HPDE6-E6E7 (cell line): Measurements from ENCODE around the gene LSG1.

Source experiments
- DNase-seq: peaks from one replicate; pipeline ENCODE4 v3.0.0; 2011; ENCODE audit warnings: missing footprints; ENCODE audit errors: extremely low spot score

The LSG1 gene

GRCh38 chr3:194687638-194688199 lies 15.7 kb upstream of the LSG1 start:
- peak; percentile 32 for DNase-seq

DNA sequence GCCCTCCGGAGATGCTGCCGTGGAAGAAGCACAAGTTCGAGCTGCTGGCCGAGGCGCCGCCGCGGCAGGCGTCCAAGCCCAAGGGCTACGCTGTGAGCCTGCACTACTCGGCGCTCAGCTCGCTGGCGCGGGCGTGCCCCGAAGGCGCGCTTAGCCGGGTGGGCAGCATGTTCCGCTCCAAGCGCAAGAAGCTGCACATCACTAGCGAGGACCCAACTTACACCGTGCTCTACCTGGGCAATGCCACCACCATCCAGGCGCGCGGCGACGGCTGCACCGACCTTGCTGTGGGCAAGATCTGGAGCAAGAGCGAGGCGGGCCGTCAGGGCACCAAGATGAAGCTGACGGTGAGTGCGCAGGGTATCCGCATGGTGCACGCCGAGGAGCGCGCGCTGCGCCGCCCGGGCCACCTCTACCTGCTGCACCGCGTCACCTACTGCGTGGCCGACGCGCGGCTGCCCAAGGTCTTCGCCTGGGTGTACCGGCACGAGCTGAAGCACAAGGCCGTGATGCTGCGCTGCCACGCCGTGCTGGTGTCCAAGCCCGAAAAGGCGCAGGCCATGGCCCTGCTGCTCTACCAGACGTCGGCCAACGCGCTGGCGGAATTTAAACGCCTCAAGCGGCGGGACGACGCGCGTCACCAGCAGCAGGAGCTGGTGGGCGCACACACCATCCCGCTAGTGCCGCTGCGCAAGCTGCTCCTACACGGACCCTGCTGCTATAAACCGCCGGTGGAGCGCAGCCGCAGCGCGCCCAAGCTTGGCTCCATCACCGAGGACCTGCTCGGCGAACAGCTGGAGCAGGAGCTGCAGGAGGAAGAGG lies 15.0 kb upstream of the LSG1 start:
- no peak for DNase-seq

- no peak for DNase-seq
Observed at GRCh38 chr3:194686414-194686815, 14.4 kb upstream of the LSG1 start.

DNA sequence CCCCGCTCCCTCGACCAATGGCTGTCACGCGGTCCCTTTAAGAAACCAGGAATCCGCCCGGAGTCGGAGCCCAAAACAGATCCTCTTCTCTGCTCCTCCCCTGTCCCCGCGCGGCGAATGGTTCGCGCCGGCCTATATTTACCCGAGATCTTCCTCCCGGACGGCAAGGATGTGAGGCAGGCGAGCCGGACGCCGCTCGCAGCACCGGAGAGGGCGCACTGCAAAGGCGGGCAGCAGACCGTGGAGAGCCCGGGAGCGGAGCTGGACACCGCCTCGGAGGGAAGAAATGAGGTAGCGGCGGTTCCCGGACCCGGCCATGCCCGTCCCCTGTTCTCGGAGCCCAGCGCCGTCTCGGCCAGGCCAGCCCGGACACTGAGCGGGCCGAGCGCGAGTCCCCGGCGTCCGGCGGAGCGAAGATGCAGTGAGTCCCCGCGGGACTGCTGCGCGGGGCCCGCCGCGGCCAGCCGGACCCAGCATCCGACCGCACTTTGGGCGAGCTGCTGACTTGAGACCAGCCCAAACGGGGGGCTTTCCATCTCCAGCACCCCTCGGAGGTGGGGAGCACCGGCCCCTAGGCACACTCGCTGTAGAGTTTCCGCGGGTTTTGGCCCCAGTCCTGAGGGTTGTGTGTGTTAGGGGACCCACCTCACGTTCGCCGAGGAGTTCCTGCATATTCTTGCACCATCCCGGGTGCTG lies 13.9 kb upstream of the LSG1 start, which contains the start of gene FAM43A:
Gene FAM43A, plus strand, starts transcription at position 166 of the 696 bp plus-strand sequence. CDS start 944 bp downstream, outside the sequence.
- peak; percentile 79 for DNase-seq

DNA sequence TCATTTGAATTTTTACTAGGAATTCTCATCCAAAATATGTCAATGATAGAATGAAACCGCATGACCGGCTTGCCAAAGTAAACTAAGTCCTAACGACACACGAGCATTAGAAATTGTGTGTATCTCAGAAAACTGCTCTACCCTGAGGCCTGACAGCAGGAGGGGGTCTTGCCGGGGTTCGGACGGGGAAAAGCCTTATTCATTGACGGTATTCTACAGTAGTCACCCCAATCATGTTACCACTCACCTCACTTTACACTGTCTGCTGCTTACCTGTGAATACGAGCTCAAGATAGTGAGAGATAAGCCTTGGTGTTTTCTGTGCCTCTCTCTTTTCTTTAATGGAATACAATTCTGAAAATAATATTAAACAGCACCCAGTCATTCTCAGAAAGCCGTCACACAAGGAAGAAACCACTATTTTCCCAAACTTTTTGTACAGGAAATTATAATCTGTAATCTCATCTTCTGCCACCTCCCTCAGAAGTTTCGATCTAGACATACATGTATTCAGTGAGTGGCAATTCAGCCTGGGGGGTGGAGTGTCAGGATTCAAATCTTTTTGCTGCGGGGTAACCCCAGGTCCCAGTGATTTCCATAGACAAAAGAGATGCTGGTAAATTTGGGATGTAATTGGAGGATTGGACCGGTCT lies 13.2 kb upstream of the LSG1 start:
- DNase-seq: no peak

- no peak for DNase-seq
Observed at GRCh38 chr3:194683380-194683779, 11.4 kb upstream of the LSG1 start.

DNA sequence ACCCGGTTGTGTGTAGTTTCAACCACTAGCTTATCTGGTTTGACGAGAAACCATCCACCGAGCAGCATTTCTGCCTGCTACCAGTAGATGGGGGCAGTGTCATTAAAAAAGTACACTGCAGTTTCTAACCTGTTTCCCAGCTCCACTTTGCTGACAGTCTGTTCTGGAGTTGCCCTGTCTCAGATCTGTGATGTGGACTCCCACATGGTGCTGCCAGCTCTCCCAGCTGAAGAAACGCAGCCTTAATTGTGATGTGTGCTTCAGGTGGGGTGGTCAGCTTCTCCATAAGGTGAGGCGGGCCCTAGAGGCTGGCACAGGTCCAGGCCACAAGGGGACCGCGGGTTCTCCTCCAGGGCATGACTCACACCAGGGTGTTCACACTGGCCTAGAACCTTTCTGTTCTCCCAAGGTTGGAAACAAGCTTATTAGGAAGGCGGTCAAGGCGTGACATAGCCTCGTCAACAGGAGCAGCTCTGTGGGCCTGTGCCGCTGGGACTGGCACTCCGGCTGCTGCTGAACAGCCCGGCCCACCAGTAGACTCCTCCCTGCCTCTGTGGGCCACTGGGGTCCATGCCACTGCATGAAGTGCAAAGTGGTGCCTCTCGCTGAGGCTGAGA lies 10.8 kb upstream of the LSG1 start:
- DNase-seq: peak; percentile 84

- DNase-seq: no peak
Observed at GRCh38 chr3:194682189-194682693, 10.2 kb upstream of the LSG1 start.

DNA sequence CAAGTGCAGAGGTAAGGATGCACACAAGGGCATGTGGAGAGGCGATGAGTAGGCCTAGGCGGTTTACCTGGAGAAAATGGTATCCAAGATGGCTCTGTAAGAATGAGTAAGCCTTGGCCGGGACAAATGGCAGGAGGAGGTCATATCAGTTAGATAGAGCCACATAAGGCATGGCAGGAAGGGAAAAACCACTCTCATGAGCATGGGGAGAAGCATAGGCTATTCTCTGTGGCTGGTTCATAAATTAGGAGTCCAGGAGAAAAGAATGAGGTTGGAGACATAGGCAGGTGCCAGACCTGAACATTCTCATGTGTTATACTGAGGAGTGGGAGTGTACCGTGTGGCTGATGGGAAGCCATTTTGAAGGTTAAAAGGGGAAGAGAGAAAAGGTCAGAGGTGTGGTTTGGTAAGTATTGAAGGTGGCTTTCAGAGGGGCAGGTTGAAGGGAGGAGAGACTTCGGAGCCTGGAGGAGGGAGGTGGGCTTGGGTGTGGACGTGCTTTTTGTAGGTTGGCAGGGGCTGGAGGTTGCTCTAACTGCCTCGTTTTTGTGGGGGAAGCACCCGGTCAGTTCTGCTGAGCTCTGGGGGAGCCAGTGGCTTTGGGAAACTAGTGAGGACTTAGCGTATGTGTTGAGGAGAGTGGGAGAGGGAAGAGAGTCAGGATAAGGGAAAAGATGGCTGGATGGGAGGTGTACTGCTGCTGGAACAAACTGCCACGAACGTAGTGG lies 9.1 kb upstream of the LSG1 start:
- no peak for DNase-seq

GRCh38 chr3:194676471-194676870 lies 4.5 kb upstream of the LSG1 start:
- no peak for DNase-seq

DNA sequence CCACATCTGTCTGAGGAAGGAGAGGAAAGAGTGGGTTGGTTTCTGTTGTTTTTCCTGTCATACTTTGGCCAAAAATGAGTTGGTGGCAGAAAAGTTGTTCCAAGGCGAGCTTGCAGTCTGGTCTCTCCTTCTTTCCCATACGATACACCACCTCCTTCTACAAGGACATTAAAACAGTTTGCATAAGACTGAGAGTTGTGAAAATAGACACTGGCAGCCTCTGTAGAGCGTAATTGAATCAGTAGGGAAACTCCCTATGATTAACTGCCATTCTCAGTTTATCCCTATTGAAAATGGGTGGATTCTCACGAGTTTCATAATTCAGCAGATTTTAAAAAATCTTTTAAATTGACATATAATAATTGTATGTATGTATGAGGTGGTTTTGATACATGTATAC lies 3.7 kb upstream of the LSG1 start:
- DNase-seq: no peak

DNA sequence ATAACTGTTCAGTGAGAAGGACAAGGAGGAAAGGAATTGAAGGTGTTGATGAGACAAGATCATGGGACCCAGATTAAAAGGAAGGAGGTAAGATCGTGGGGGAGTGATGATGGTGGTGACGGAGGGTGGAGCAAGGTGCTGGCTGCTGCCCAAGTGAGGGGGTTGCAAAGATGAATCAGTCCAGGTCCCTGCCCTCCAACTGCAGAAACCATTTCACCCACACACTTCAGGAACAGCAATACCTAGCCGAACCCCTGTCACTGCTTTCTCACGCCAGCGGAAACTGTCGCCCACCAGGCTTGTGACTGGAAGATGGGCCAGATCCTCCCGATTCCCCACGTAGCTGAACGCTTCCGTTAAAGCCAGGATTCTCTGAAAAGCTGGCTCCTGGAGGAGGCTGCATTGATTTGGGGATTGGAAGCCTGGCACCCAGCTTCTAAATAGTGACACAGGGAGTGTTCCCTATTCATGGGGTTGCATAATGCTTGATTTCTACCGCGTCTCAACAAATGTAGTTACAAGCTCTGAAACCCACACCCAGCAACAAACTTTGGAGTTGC lies 3.2 kb upstream of the LSG1 start:
- no peak for DNase-seq

- DNase-seq: no peak
Observed at GRCh38 chr3:194673761-194674160, 1.8 kb upstream of the LSG1 start.

GRCh38 chr3:194672876-194673275 lies 885 bp upstream of the LSG1 start:
- no peak for DNase-seq

- peak; percentile 35 for DNase-seq
Observed at GRCh38 chr3:194671511-194671899, 486 bp downstream of the LSG1 start.

DNA sequence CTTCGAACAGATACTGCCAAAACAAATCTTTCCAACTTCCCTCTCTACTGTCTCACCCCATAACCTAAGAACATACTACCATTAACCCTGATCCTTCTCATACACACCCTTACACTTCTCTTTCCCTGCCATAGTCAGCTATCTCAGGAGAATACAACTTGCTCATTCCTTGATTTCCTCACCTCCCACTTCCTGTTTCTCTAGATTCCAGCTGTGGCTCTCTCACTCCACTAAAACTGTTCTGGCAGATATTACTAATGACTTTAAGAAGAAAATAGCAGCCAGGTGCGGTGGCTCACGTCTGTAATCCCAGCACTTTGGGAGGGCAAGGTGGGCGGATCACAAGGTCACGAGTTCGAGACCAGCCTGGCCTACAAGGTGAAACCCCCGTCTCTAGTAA lies 4.6 kb downstream of the LSG1 start:
- DNase-seq: no peak

- DNase-seq: no peak
Observed at GRCh38 chr3:194664857-194665256, 7.1 kb downstream of the LSG1 start.

- no peak for DNase-seq
Observed at GRCh38 chr3:194661946-194662345, 10.0 kb downstream of the LSG1 start.

DNA sequence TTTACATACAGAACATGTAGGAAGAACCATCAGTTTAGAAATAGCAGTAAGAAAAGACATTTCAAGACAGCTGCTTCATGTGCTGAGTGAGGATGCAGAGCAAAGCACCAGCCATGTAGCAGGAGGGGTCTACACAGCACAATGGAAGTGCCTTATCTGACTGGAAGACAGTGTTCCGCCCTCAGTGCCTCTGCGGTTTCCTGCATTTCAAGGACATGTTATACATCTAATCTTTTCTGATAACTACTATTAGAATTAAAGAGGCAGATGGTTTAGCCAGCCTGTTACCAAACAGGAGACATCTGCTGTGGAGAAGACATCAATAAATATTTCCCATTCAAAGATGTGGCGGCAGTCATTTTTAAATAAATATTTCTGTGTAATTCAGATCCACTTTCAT lies 10.6 kb downstream of the LSG1 start:
- DNase-seq: no peak

GRCh38 chr3:194659778-194660177 lies 12.2 kb downstream of the LSG1 start:
- DNase-seq: no peak
